NOMO-1 treated with DMSO at 0.1 percent for 48 hours (cell line): ENCODE measurements around the gene PACS2.

Source experiments
- DNase-seq: peaks from one replicate; lab custom pipeline; 2025; ENCODE audit not compliant: unreplicated experiment; lab: John Stamatoyannopoulos, UW

Gene PACS2

GRCh38 chr14:105398044-105398725 lies 83.6 kb downstream of the PACS2 start, which contains the start of gene TEX22:
Gene TEX22 (plus strand): TSS chr14:105398538. CDS start chr14:105399341, 803 bp downstream.
- peak; percentile 85 for DNase-seq

- DNase-seq: peak; percentile 61
Observed at GRCh38 chr14:105398726-105399465, 84.3 kb downstream of the PACS2 start.

GRCh38 chr14:105399466-105399775 lies 84.9 kb downstream of the PACS2 start:
- no peak for DNase-seq

- DNase-seq: no peak
Observed at GRCh38 chr14:105400016-105400415, 85.5 kb downstream of the PACS2 start.

GRCh38 chr14:105401699-105402098 lies 87.2 kb downstream of the PACS2 start:
- no peak for DNase-seq

GRCh38 chr14:105408592-105408991 lies 94.0 kb downstream of the PACS2 start:
- DNase-seq: no peak

- peak; percentile 25 for DNase-seq
Observed at GRCh38 chr14:105409364-105409763, 94.8 kb downstream of the PACS2 start.

- DNase-seq: no peak
Observed at GRCh38 chr14:105410642-105411016, 96.1 kb downstream of the PACS2 start.

- DNase-seq: no peak
Observed at GRCh38 chr14:105411017-105411941, 96.7 kb downstream of the PACS2 start.

- DNase-seq: no peak
Observed at GRCh38 chr14:105411985-105412770, 97.6 kb downstream of the PACS2 start.

GRCh38 chr14:105412771-105413543 lies 98.4 kb downstream of the PACS2 start:
- DNase-seq: no peak

- no peak for DNase-seq
Observed at GRCh38 chr14:105413544-105413886, 99.0 kb downstream of the PACS2 start.

- DNase-seq: peak; percentile 72
Observed at GRCh38 chr14:105414456-105415371, 100.2 kb downstream of the PACS2 start.

- DNase-seq: no peak
Observed at GRCh38 chr14:105415481-105416428, 101.2 kb downstream of the PACS2 start.

GRCh38 chr14:105416671-105417070 lies 102.1 kb downstream of the PACS2 start:
- no peak for DNase-seq

- DNase-seq: no peak
Observed at GRCh38 chr14:105417690-105418121, 103.2 kb downstream of the PACS2 start.

GRCh38 chr14:105418269-105419194 lies 104.0 kb downstream of the PACS2 start:
- no peak for DNase-seq
